D721Med (cell line): ENCODE measurements around the gene ADPRH.
"Not testable (repeated sequence)": the region's sequence is repeated elsewhere in the genome, so short reads cannot be mapped to it uniquely, and the experiment has no call there.

ENCODE experiments used
- DNase-seq: peaks from one replicate; pipeline ENCODE4 v3.0.0; 2011; ENCODE audit warnings: low spot score; ENCODE audit not compliant: insufficient read length
- FAIRE-seq: peaks from 2 replicates; lab custom pipeline; 2011; peaks lifted over from hg19 to GRCh38; lab: Jason Lieb, UNC
- TF ChIP-seq, protein P1 (sequence below): IDR thresholded peaks from 2 replicates; pipeline ENCODE4 v1.5.1; 2012; ENCODE audit warnings: mild to moderate bottlenecking, control low read depth; ENCODE audit not compliant: insufficient read depth; ENCODE audit errors: missing control alignments

ADPRH gene

DNA sequence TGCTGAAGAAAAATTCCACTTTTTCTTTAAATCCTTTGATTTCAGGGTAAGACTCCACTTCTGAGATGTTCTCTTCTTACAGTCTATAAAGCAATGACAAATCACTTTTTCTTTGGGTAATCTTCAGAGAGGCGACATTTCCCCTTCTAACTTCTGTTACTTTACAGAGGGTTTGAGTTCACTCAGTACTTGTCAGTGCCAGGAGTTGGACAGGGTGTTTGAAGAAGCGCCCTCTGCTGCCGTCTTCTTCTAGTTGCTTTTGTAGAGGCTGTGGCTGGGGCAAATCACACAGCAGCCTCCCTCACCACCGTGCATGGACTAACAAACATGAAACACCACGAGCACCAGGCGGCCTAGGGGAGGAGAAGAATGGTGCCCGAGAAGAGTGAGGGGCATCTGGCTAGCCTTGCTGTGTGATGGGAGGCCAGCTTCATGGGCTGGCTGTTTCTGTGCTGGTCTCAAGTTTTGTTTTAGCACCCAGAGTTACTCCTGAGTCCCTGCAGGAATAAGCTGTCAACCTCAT, 19.8 kb upstream of the ADPRH start, which contains the start of gene CD80:
CD80 (minus strand) TSS at position 174 of the 523 bp plus-strand sequence. CDS start 1,886 bp downstream, outside the sequence.
- DNase-seq = no peak
- TF ChIP-seq, protein P1, sequence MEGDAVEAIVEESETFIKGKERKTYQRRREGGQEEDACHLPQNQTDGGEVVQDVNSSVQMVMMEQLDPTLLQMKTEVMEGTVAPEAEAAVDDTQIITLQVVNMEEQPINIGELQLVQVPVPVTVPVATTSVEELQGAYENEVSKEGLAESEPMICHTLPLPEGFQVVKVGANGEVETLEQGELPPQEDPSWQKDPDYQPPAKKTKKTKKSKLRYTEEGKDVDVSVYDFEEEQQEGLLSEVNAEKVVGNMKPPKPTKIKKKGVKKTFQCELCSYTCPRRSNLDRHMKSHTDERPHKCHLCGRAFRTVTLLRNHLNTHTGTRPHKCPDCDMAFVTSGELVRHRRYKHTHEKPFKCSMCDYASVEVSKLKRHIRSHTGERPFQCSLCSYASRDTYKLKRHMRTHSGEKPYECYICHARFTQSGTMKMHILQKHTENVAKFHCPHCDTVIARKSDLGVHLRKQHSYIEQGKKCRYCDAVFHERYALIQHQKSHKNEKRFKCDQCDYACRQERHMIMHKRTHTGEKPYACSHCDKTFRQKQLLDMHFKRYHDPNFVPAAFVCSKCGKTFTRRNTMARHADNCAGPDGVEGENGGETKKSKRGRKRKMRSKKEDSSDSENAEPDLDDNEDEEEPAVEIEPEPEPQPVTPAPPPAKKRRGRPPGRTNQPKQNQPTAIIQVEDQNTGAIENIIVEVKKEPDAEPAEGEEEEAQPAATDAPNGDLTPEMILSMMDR = peak; percentile 36
- FAIRE-seq = no peak

DNA sequence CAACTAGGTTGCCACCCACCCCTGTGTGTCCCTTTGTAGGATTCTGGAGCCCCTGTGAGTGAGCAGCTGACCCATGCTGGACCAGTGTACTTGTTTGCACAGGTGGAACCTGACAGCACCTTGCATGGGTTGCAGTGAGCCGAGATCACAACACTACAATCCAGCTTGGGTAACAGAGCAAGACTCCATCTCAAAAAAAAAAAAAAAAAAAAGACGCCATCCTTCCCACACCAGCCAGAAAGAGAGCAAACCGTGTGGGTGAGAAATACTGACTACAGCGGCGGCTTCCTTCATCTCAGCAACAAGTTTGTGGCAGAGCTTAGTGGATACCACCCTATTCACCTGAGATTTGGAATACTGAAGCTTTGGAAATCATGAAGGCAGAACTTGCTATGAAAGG, 19.1 kb upstream of the ADPRH start:
- FAIRE-seq (no peak), DNase-seq (no peak)
- TF ChIP-seq, protein P1 = no peak

DNA sequence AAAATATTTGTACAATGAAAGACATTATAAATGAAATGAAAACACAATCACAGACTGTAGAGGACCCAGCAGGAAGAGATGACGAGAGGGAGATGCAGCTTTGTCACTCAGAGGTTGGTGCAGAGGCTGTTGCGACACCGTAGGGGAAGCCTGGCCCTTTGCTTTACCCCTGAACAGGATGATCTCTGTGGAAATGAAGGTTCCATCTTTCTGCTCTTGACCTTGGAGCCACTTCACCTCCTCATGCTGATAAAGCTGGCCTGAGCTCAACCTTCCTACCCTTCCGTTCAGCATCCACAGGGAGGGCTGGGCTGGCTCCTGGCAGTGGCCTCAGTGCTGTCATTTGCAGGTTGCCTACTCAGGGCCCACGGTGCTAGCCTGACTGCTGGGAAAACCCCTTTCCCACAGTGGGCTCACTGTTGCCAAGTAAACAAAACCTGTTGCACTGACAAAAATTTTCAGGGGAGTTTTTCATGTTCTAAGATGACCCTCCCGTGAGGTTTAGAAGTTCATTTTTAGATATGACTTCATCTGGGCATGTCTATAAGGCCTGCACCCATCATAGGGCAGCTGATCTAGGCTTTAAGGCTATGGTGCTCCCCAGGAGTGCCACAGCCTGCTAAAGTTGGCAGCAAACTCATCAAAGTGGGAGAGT, 16.9 kb upstream of the ADPRH start:
- DNase-seq = no peak
- TF ChIP-seq, protein P1 = no peak
- no peak for FAIRE-seq

DNA sequence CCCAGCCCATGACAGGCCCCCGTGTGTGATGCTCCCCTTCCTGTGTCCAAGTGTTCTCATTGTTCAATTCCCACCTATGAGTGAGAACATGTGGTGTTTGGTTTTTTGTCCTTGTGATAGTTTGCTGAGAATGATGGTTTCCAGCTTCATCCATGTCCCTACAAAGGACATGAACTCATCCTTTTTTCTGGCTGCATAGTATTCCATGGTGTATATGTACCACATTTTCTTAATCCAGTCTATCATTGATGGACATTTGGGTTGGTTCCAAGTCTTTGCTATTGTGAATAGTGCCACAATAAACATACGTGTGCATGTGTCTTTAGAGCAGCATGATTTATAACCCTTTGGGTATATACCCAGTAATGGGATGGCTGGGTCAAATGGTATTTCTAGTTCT, 16.0 kb upstream of the ADPRH start:
- FAIRE-seq, DNase-seq: not testable (repeated sequence)

DNA sequence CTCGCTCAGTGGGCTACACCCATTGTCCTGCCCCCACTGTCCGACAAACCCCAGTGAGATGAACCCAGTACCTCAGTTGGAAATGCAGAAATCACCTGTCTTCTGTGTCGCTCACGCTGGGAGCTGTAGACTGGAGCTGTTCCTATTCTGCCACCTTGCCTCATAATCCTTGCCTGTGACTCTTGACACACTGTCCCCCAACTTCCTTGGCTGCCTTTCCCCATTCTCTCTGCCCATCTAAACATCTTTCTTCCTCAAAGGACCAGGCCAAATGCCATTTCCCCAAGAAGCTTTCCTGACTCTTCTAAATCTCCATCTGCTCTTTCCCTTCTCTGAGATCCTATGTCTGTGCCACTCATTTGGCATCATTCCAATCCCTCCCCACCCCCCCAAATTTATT, 10.1 kb upstream of the ADPRH start:
- TF ChIP-seq, protein P1 = no peak
- no peak for DNase-seq
- FAIRE-seq = no peak

DNA sequence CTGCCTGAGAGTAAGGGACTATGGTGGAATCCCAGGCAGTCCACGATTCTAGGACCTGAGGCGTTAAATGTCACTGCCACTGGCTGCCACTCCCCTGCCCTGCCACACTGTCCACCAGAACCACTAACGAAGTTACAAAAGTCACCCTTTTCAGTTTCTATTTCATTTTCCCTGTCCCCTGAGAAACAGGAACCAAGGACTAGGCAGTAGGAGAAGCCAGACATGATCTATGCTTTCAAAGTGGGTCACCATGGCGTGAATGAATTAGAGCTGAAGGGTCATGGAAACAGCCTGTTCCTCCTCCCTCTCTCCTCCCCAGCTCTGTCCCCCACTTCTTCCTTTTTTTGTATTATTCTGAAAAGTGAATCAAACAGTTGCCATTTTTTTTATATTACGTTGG, 9.1 kb upstream of the ADPRH start:
- no peak for DNase-seq
- FAIRE-seq = no peak
- TF ChIP-seq, protein P1 = no peak

DNA sequence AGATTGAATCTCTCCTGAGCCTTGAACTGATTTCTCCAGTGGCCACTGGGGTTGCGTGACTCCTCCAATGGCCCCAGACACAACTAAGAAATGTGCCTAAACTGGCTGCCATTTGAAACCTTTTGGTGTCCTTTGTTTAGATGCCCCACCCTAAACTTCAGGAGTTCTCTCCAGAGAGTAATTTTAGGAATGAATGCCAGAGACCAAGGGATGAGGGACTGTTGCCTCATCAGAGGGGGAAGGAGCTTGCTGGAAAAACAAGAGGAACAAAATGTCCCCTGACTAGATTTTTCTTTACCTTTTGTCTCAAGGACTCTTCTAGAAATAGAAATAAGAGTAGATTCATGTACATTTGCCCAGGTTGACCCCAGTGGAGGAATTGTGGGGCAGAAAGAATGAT, 8.1 kb upstream of the ADPRH start:
- FAIRE-seq = no peak
- DNase-seq = no peak
- TF ChIP-seq, protein P1 = no peak
